Measurements from ENCODE around the gene RAB31.

GRCh38 chr18:9817725-9818422 lies 109.8 kb downstream of the RAB31 start:
- TF ChIP-seq, protein P1, sequence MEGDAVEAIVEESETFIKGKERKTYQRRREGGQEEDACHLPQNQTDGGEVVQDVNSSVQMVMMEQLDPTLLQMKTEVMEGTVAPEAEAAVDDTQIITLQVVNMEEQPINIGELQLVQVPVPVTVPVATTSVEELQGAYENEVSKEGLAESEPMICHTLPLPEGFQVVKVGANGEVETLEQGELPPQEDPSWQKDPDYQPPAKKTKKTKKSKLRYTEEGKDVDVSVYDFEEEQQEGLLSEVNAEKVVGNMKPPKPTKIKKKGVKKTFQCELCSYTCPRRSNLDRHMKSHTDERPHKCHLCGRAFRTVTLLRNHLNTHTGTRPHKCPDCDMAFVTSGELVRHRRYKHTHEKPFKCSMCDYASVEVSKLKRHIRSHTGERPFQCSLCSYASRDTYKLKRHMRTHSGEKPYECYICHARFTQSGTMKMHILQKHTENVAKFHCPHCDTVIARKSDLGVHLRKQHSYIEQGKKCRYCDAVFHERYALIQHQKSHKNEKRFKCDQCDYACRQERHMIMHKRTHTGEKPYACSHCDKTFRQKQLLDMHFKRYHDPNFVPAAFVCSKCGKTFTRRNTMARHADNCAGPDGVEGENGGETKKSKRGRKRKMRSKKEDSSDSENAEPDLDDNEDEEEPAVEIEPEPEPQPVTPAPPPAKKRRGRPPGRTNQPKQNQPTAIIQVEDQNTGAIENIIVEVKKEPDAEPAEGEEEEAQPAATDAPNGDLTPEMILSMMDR (IDR thresholded peaks at IDR 0.05), result no peak
- no peak for TF ChIP-seq POLR2A (IDR thresholded peaks at IDR 0.05)
